ENCODE measurements around the gene SPPL3. TPM values are rescaled to one million over a fixed set of nuclear protein-coding genes. Genes with fewer than 3 reads are reported as not detected.
"Not testable (repeated sequence)": the region's sequence is repeated elsewhere in the genome, so short reads cannot be mapped to it uniquely, and the experiment has no call there.

SPPL3 gene
- total RNA-seq: 44.1 TPM
- long read RNA-seq, full-length matches to known transcripts: 133 of 149 reads
- long read RNA-seq, partial matches to known transcripts: 4 of 149 reads
- long read RNA-seq, other reads (novel, unspliced or antisense): 12 of 149 reads

DNA sequence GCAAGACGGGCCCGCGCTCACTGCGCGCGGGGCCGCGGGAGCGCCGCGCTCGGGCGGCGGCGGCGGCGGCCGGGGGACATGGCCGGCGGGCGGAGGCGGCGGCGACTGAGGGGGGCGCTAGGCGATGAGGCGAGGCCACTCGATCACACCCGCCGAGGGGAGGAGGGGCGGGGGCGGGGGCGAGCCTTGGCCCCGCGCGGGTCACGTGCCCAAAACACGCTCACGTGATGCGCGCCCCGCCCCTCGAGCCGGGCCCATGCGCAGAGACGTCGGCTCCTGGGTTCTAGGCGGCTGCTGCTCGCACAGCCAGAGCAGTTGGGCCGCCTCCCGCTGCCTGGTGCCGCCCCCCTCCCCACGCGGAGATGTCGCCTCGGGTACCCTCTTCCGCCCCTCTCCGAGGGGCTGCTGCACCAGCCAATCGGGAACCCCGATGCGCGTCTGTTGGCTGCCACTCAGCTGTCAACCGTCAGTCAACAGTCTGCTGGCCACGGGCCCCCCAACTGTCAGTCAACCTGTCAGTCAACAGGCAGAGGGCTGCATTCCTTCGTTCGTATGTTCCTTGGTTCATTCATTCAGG lies at the start of gene SPPL3:
Gene SPPL3, minus strand, starts transcription at position 162 of the 577 bp plus-strand sequence. CDS start 491 bp downstream, outside the sequence.
- DNase-seq (peak; percentile 96), ATAC-seq (peak; percentile 95)
- Histone ChIP-seq H3K27ac (peak within 1 kb of the TSS; percentile 81), H3K9me3 (no peaks in the 10 kb centered on the region), H3K27me3 (no peaks in the 10 kb centered on the region), H3K36me3 (no peaks in the 10 kb centered on the region), H3K4me1 (peaks cover 13% of the 10 kb centered on the region), H3K4me3 (peak within 1 kb of the TSS; percentile 88)
- intact Hi-C loops (cut with DNase I): no loop called here
- TF ChIP-seq, protein P1, sequence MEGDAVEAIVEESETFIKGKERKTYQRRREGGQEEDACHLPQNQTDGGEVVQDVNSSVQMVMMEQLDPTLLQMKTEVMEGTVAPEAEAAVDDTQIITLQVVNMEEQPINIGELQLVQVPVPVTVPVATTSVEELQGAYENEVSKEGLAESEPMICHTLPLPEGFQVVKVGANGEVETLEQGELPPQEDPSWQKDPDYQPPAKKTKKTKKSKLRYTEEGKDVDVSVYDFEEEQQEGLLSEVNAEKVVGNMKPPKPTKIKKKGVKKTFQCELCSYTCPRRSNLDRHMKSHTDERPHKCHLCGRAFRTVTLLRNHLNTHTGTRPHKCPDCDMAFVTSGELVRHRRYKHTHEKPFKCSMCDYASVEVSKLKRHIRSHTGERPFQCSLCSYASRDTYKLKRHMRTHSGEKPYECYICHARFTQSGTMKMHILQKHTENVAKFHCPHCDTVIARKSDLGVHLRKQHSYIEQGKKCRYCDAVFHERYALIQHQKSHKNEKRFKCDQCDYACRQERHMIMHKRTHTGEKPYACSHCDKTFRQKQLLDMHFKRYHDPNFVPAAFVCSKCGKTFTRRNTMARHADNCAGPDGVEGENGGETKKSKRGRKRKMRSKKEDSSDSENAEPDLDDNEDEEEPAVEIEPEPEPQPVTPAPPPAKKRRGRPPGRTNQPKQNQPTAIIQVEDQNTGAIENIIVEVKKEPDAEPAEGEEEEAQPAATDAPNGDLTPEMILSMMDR (IDR thresholded peaks at IDR 0.05): no peak

DNA sequence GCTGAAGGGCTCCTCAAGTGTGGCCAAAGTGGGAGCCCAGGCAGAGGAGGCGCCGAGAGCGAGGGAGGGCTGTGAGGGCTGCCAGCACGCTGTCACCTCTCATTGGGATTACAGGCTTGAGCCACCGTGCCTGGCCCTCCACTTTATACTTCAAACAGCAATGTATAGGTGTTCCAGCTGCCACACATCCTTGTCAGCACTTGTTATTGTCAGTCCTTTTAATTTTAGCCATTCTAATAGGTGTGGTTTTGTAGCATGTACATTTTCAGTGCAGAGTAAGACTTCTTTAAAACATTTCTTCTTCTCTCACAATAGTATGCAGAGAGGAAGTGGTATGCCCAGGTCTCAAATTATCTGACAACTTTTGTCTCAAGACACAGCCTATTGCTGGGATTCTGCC lies 46.6 kb upstream of the SPPL3 start:
- no peaks in the 10 kb centered on the region for H3K36me3 ChIP-seq
- TF ChIP-seq, protein P1 (IDR thresholded peaks at IDR 0.05): no peak
- no peak for DNase-seq
- no peaks in the 10 kb centered on the region for H3K4me1 ChIP-seq
- intact Hi-C loops (cut with DNase I): no loop called here
- ATAC-seq: no peak
- no peak overlapping the region for H3K4me3 ChIP-seq
- no peaks in the 10 kb centered on the region for H3K9me3 ChIP-seq
- no peak overlapping the region for H3K27ac ChIP-seq
- no peaks in the 10 kb centered on the region for H3K27me3 ChIP-seq

DNA sequence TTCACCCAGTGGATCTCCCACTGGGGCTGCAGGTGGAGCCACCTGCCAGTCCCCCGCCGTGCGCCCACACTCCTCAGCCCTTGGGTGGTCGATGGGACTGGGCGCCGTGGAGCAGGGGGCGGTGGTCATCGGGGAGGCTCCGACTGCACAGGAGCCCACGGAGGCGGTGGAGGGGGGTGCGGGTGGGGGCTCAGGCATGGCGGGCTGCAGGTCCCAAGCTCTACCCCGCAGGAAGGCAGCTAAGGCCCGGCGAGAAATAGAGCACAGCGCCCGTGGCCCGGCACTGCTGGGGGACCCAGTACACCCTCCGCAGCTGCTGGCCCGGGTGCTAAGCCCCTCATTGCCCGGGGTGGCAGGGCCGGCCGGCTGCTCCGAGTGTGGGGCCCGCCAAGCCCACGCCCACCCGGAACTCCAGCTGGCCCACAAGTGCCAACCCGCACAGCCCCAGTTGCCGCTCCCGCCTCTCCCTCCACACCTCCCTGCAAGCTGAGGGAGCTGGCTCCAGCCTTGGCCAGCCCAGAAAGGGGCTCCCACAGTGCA lies 46.2 kb upstream of the SPPL3 start:
- H3K4me1 ChIP-seq; H3K27me3 ChIP-seq; DNase-seq; H3K9me3 ChIP-seq; intact Hi-C loops (cut with DNase I); H3K4me3 ChIP-seq; ATAC-seq; H3K27ac ChIP-seq; H3K36me3 ChIP-seq: not testable (repeated sequence)

GRCh38 chr12:120945516-120945915 lies 41.4 kb upstream of the SPPL3 start:
- H3K27ac ChIP-seq; H3K4me1 ChIP-seq; DNase-seq; ATAC-seq; H3K36me3 ChIP-seq; intact Hi-C loops (cut with DNase I); H3K27me3 ChIP-seq; H3K9me3 ChIP-seq; H3K4me3 ChIP-seq: not testable (repeated sequence)

GRCh38 chr12:120944645-120945217 lies 40.6 kb upstream of the SPPL3 start:
- Histone ChIP-seq H3K9me3 (no peaks in the 10 kb centered on the region), H3K36me3 (no peaks in the 10 kb centered on the region), H3K4me1 (no peaks in the 10 kb centered on the region), H3K27me3 (no peaks in the 10 kb centered on the region), H3K4me3 (no peak overlapping the region), H3K27ac (no peak overlapping the region)
- intact Hi-C loops (cut with DNase I): no loop called here
- DNase-seq: peak; percentile 78
- TF ChIP-seq, protein P1 (IDR thresholded peaks at IDR 0.05): peak; percentile 77
- ATAC-seq: peak; percentile 80

DNA sequence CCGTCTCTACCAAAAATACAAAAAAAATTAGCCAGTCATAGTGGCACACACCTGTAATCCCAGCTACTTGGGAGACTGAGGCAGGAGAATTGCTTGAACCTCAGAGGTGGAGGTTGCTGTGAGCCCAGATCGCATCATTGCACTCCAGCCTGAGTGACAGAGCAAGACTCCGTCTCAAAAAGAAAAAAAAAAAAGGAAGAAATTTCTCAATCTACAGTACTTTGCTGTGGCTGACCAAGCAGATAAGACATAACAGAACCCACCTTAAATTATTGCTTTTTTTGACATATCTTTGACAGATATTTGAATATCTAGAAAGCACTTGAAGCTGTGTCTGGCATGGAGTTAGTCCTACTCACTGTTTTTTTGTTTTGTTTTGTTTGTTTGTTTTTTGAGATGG lies 39.3 kb upstream of the SPPL3 start:
- H3K9me3 ChIP-seq: no peaks in the 10 kb centered on the region
- ATAC-seq: no peak
- no peak overlapping the region for H3K27ac ChIP-seq
- TF ChIP-seq, protein P1 (IDR thresholded peaks at IDR 0.05): no peak
- H3K27me3 ChIP-seq: no peaks in the 10 kb centered on the region
- no peak overlapping the region for H3K4me3 ChIP-seq
- H3K36me3 ChIP-seq: no peaks in the 10 kb centered on the region
- no peak for DNase-seq
- no peaks in the 10 kb centered on the region for H3K4me1 ChIP-seq
- intact Hi-C loops (cut with DNase I): no loop called here
